Measurements from ENCODE around the gene FAT2.

Gene FAT2

GRCh38 chr5:151608522-151608921 lies 17.4 kb upstream of the FAT2 start:
- Histone ChIP-seq H3K4me1 (ENCODE audit: control insufficient read depth, insufficient read depth, low read length) (no peaks in the 10 kb centered on the region), H3K9ac (ENCODE audit: low read length) (no peak overlapping the region), H3K4me3 (ENCODE audit: low read length) (no peak overlapping the region), H3K27ac (ENCODE audit: low read depth, low read length) (no peak overlapping the region), H3K36me3 (ENCODE audit: control insufficient read depth, insufficient read depth, low read length) (no peaks in the 10 kb centered on the region), H3K27me3 (ENCODE audit: control insufficient read depth, insufficient read depth, low read length) (peaks cover 3% of the 10 kb centered on the region)

GRCh38 chr5:151607304-151607703 lies 16.2 kb upstream of the FAT2 start:
- H3K36me3 ChIP-seq (ENCODE audit: control insufficient read depth, insufficient read depth, low read length) = no peaks in the 10 kb centered on the region
- no peak overlapping the region for H3K4me3 ChIP-seq (ENCODE audit: low read length)
- no peaks in the 10 kb centered on the region for H3K27me3 ChIP-seq (ENCODE audit: control insufficient read depth, insufficient read depth, low read length)
- H3K9ac ChIP-seq (ENCODE audit: low read length) = no peak overlapping the region
- no peak overlapping the region for H3K27ac ChIP-seq (ENCODE audit: low read depth, low read length)
- no peaks in the 10 kb centered on the region for H3K4me1 ChIP-seq (ENCODE audit: control insufficient read depth, insufficient read depth, low read length)

DNA sequence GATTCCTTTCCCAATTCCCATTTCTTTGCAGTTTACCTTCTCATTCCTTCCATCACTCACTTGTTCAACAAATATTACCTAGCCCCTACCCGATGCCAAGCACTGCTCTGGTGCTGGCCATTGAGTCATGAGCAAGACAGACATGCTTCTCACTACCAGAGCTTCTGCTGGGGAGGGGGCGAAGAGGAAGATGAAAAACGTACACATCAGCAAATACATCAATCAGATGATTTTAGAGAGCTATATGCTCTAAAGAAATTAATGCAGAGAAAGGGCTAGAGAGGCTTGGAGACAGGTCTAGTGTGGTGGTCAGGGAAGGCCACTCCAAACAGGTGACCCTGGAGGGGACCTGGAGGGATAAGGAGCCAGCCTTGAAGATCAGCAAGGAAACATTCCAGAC lies 14.4 kb upstream of the FAT2 start:
- H3K4me3 ChIP-seq (ENCODE audit: low read length) = no peak overlapping the region
- no peak overlapping the region for H3K27ac ChIP-seq (ENCODE audit: low read depth, low read length)
- no peaks in the 10 kb centered on the region for H3K27me3 ChIP-seq (ENCODE audit: control insufficient read depth, insufficient read depth, low read length)
- no peak overlapping the region for H3K9ac ChIP-seq (ENCODE audit: low read length)
- H3K36me3 ChIP-seq (ENCODE audit: control insufficient read depth, insufficient read depth, low read length) = no peaks in the 10 kb centered on the region
- no peaks in the 10 kb centered on the region for H3K4me1 ChIP-seq (ENCODE audit: control insufficient read depth, insufficient read depth, low read length)

- Histone ChIP-seq H3K4me1 (ENCODE audit: control insufficient read depth, insufficient read depth, low read length) (no peaks in the 10 kb centered on the region), H3K4me3 (ENCODE audit: low read length) (no peak overlapping the region), H3K27me3 (ENCODE audit: control insufficient read depth, insufficient read depth, low read length) (no peaks in the 10 kb centered on the region), H3K36me3 (ENCODE audit: control insufficient read depth, insufficient read depth, low read length) (no peaks in the 10 kb centered on the region), H3K9ac (ENCODE audit: low read length) (no peak overlapping the region), H3K27ac (ENCODE audit: low read depth, low read length) (no peak overlapping the region)
These were observed 11.7 kb upstream of the FAT2 start for GRCh38 chr5:151602806-151603205.

GRCh38 chr5:151601391-151601790 lies 10.3 kb upstream of the FAT2 start:
- Histone ChIP-seq H3K36me3 (ENCODE audit: control insufficient read depth, insufficient read depth, low read length) (no peaks in the 10 kb centered on the region), H3K27me3 (ENCODE audit: control insufficient read depth, insufficient read depth, low read length) (no peaks in the 10 kb centered on the region), H3K9ac (ENCODE audit: low read length) (no peak overlapping the region), H3K4me1 (ENCODE audit: control insufficient read depth, insufficient read depth, low read length) (no peaks in the 10 kb centered on the region), H3K27ac (ENCODE audit: low read depth, low read length) (no peak overlapping the region), H3K4me3 (ENCODE audit: low read length) (no peak overlapping the region)

- Histone ChIP-seq H3K4me3 (ENCODE audit: low read length) (no peak overlapping the region), H3K36me3 (ENCODE audit: control insufficient read depth, insufficient read depth, low read length) (no peaks in the 10 kb centered on the region), H3K27me3 (ENCODE audit: control insufficient read depth, insufficient read depth, low read length) (no peaks in the 10 kb centered on the region), H3K4me1 (ENCODE audit: control insufficient read depth, insufficient read depth, low read length) (no peaks in the 10 kb centered on the region), H3K9ac (ENCODE audit: low read length) (no peak overlapping the region), H3K27ac (ENCODE audit: low read depth, low read length) (no peak overlapping the region)
These were observed 9.0 kb upstream of the FAT2 start for GRCh38 chr5:151600069-151600665.

DNA sequence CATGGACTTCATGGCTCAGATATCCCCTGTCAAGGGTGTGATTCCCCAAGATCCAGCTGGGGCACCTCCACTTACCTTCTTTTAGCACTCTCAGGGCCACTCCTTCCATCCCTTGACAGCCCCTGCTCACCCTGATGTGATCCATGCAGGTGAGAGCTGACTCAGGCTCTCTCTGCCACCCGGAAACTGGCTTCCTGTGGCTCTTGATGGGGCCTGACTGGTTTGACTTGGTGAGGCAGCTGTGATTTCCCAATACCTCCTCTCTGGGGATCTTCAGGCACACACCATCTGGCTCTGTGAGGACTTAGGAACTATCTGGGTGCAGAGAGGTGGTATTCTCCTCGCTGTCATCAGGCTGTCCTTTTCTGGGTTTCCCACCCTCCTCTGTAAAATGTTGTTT lies 7.9 kb upstream of the FAT2 start:
- no peak overlapping the region for H3K27ac ChIP-seq (ENCODE audit: low read depth, low read length)

DNA sequence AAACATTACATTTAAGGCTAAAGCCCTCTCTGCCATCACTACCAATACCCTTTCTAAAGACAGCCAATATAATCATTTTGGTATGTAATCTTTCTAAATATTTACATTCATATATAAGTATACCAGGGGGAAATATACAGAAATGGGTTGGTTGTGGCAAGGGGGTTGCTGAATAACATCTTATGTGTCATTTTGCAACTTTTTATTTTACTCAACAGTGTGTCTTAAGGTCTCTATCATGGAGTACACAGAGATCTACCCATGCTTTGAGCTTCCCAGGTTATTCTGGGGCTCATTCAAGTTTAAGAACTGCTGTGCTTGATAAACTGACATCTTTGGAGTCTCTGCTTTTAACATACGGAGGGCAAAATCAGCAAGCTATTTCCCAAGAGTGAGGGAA lies 7.4 kb upstream of the FAT2 start:
- Histone ChIP-seq H3K9ac (ENCODE audit: low read length) (no peak overlapping the region), H3K27ac (ENCODE audit: low read depth, low read length) (no peak overlapping the region), H3K4me1 (ENCODE audit: control insufficient read depth, insufficient read depth, low read length) (no peaks in the 10 kb centered on the region), H3K36me3 (ENCODE audit: control insufficient read depth, insufficient read depth, low read length) (no peaks in the 10 kb centered on the region), H3K4me3 (ENCODE audit: low read length) (no peak overlapping the region), H3K27me3 (ENCODE audit: control insufficient read depth, insufficient read depth, low read length) (no peaks in the 10 kb centered on the region)

More for the DNA sequence above, 7.9 kb upstream of the FAT2 start:
- H3K9ac ChIP-seq (ENCODE audit: low read length) = no peak overlapping the region
- H3K36me3 ChIP-seq (ENCODE audit: control insufficient read depth, insufficient read depth, low read length) = no peaks in the 10 kb centered on the region
- H3K4me1 ChIP-seq (ENCODE audit: control insufficient read depth, insufficient read depth, low read length) = no peaks in the 10 kb centered on the region
- H3K4me3 ChIP-seq (ENCODE audit: low read length) = no peak overlapping the region
- H3K27me3 ChIP-seq (ENCODE audit: control insufficient read depth, insufficient read depth, low read length) = no peaks in the 10 kb centered on the region

DNA sequence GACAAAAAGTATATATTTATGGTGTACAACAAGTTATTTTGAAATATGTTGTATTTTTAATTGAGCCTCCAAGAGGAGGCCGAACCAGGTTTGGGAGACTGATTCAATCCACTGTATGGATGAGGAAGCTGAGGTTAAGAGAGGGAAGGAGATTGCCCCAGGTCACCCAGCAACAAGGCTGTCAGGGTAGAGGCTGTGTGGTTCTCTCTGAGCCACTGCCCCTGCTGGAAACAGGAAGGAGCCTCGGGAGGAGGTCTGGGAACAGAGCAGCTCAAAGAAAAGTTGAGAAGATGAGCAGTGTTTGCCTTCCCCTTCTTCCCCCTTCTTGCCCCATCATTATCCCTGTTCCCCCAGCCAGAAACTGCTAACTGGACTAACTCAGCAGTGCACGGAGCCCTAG lies 6.6 kb upstream of the FAT2 start:
- no peaks in the 10 kb centered on the region for H3K4me1 ChIP-seq (ENCODE audit: control insufficient read depth, insufficient read depth, low read length)
- H3K27ac ChIP-seq (ENCODE audit: low read depth, low read length) = no peak overlapping the region
- no peaks in the 10 kb centered on the region for H3K27me3 ChIP-seq (ENCODE audit: control insufficient read depth, insufficient read depth, low read length)
- no peaks in the 10 kb centered on the region for H3K36me3 ChIP-seq (ENCODE audit: control insufficient read depth, insufficient read depth, low read length)
- H3K9ac ChIP-seq (ENCODE audit: low read length) = no peak overlapping the region
- no peak overlapping the region for H3K4me3 ChIP-seq (ENCODE audit: low read length)

DNA sequence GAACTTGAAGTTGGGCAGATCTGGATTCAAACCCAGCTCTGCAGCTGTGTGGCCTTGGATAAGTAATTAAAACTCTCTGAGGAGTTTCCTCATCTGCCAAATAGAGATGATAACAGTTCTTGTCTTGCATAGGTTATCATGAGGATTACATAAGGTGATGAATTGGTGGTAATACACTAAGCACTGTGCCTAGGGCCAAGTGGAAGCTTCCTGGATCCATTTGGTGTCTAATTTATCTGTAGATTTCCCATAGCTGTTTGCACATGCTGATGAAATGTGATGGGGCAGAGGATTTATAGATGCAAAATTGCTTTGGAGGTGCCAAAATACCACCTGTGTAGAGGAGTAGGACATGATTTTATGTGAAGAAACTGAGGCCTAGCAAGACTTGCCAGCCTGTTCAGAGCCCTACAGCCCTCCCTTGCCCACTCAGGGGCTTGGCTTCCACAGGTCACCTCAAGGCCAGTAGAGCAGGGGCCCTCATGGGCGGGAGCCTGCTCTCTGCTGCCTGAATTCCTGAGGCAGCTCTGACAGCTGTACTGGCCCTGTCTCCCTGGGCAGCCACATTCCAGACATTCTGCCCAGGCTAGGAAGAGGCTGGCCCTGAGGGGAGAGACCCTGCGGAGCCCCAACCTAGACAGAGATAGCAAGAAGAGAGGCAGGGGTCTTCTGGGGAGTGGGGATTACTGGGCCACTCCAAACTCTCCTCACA lies 5.9 kb upstream of the FAT2 start:
- Histone ChIP-seq H3K36me3 (ENCODE audit: control insufficient read depth, insufficient read depth, low read length) (no peaks in the 10 kb centered on the region), H3K9ac (ENCODE audit: low read length) (no peak overlapping the region), H3K4me3 (ENCODE audit: low read length) (no peak overlapping the region), H3K27ac (ENCODE audit: low read depth, low read length) (no peak overlapping the region), H3K4me1 (ENCODE audit: control insufficient read depth, insufficient read depth, low read length) (no peaks in the 10 kb centered on the region), H3K27me3 (ENCODE audit: control insufficient read depth, insufficient read depth, low read length) (no peaks in the 10 kb centered on the region)

- H3K4me3 ChIP-seq (ENCODE audit: low read length) = no peak overlapping the region
- no peaks in the 10 kb centered on the region for H3K4me1 ChIP-seq (ENCODE audit: control insufficient read depth, insufficient read depth, low read length)
- H3K27me3 ChIP-seq (ENCODE audit: control insufficient read depth, insufficient read depth, low read length) = no peaks in the 10 kb centered on the region
- no peaks in the 10 kb centered on the region for H3K36me3 ChIP-seq (ENCODE audit: control insufficient read depth, insufficient read depth, low read length)
- no peak overlapping the region for H3K27ac ChIP-seq (ENCODE audit: low read depth, low read length)
- no peak overlapping the region for H3K9ac ChIP-seq (ENCODE audit: low read length)
These were observed 4.3 kb upstream of the FAT2 start for GRCh38 chr5:151595411-151595826.

DNA sequence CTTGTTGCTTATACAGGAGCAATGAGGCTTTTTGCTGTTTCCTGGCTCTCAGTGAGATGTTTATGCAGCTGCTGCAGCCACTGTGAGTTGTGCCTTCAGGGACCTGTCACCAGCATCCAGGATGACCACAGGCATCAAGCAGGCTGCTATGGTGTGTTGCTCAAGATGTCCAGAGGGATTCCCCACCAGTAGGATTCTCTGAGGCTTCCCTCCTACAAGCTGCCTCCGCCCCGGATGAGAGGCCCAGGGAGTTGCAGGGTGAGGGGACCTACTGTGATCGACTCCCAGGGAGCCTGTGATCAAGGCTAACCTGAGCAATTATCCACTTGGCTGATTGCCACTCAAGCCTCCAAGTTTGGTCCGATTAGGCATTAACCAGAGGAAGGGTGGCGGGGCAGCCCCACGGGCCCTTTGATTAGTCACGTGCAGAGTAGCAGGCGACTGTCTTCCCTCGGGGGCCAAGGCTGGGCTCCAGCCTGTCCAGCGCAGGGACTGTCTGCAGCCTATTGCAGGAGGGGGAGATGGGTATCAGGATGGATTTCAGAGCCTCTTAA lies 1.8 kb upstream of the FAT2 start:
- Histone ChIP-seq H3K4me3 (ENCODE audit: low read length) (no peak overlapping the region), H3K9ac (ENCODE audit: low read length) (no peak overlapping the region), H3K36me3 (ENCODE audit: control insufficient read depth, insufficient read depth, low read length) (no peaks in the 10 kb centered on the region), H3K4me1 (ENCODE audit: control insufficient read depth, insufficient read depth, low read length) (no peaks in the 10 kb centered on the region), H3K27me3 (ENCODE audit: control insufficient read depth, insufficient read depth, low read length) (no peaks in the 10 kb centered on the region), H3K27ac (ENCODE audit: low read depth, low read length) (no peak overlapping the region)
